ENCODE measurements around the gene UGT1A8. TPM values are rescaled to one million over a fixed set of nuclear protein-coding genes. Genes with fewer than 3 reads are reported as not detected.

Gene UGT1A8
- total and polyA plus RNA-seq, 9 of the 15 experiments (the other 6 are each of a cell fraction or from before 2014, with no cell fraction given) = 0.04 TPM; not detected in 8

- no peak overlapping the region for H2AFZ ChIP-seq (ENCODE audit: low read depth, low read length)
- H3K4me1 ChIP-seq (replicated peaks in 1 of 2; ENCODE audit: control insufficient read depth in 2 of 2, insufficient read depth in 2 of 2, low read length in 2 of 2) = no peaks in the 10 kb centered on the region
- no peaks in the 10 kb centered on the region for H3K9me1 ChIP-seq (ENCODE audit: control insufficient read depth, insufficient read depth, low read length)
- no peaks in the 10 kb centered on the region for H3K36me3 ChIP-seq (ENCODE audit: control insufficient read depth, insufficient read depth, low read length)
- no peaks in the 10 kb centered on the region for H3K79me2 ChIP-seq (ENCODE audit: control insufficient read depth, insufficient read depth, low read length)
- peaks cover 0 to 4% of the 10 kb centered on the region in 2 experiments; a peak in 1 of 5 replicates for H3K27me3 ChIP-seq (ENCODE audit: control insufficient read depth in 2 of 2, insufficient read depth in 2 of 2, low read length in 2 of 2)
- POLR2A ChIA-PET = no interaction called here
- no peak overlapping the region for H3K4me2 ChIP-seq (ENCODE audit: insufficient read depth, low read length)
- no peaks in the 10 kb centered on the region for H3K9me3 ChIP-seq (replicated peaks; ENCODE audit: control insufficient read depth, insufficient read depth, low read depth, low read length)
- H3K27ac ChIP-seq (ENCODE audit: extremely low read depth, low read depth, low read length) = no peak overlapping the region
- ATAC-seq = no peak
- CTCF ChIA-PET (ENCODE audit: low intra/inter-chr PET ratio) = no interaction called here
- no peak for FAIRE-seq
- BruUV-seq (replicated peaks) = no TSS peak
- H4K20me1 ChIP-seq (replicated peaks; ENCODE audit: control insufficient read depth, insufficient read depth, low read length) = no peaks in the 10 kb centered on the region
- intact Hi-C loops (cut with micrococcal nuclease) (no loop called here), in situ Hi-C loops (cut with MboI) (no loop called here)
- no peak overlapping the region for H3K4me3 ChIP-seq
- no peak for TF ChIP-seq MXI1 (IDR thresholded peaks at IDR 0.05; ENCODE audit: low read depth, low read length)
- TF ChIP-seq RBM14 (IDR thresholded peaks at IDR 0.05; ENCODE audit: borderline replicate concordance, insufficient read depth, low read depth, low read length) = no peak
- TF ChIP-seq PURB (CRISPR knock-in tag; IDR thresholded peaks at IDR 0.05; ENCODE audit: low read depth) = no peak
- no peak for TF ChIP-seq MAZ (CRISPR knock-in tag; conservative IDR thresholded peaks at IDR 0.05 in 1 of 2, IDR thresholded peaks at IDR 0.05 in 1 of 2)
- TF ChIP-seq ZNF707 (CRISPR knock-in tag; conservative IDR thresholded peaks at IDR 0.05) = no peak
- no peak for TF ChIP-seq NBN (IDR thresholded peaks at IDR 0.05; ENCODE audit: low read depth)
- no peak for TF ChIP-seq ESRRA (IDR thresholded peaks at IDR 0.05; ENCODE audit: borderline replicate concordance, low read depth)
- TF ChIP-seq JUN (IDR thresholded peaks at IDR 0.05; ENCODE audit: borderline replicate concordance, low read depth, low read length) = no peak
- TF ChIP-seq JUN (CRISPR knock-in tag; IDR thresholded peaks at IDR 0.05; ENCODE audit: borderline replicate concordance) = no peak
- no peak for TF ChIP-seq ZNF436 (CRISPR knock-in tag; IDR thresholded peaks at IDR 0.05)
- DNase-seq (ENCODE audit: extremely low read depth in 1 of 4, low spot score in 3 of 4) = no peak
- H3K9ac ChIP-seq (ENCODE audit: insufficient read depth in 1 of 2, low read depth in 2 of 2, low read length in 2 of 2) = no peak overlapping the region
- 14% methylated on average over 4 of the region's 4 CpGs for WGBS (ENCODE audit: insufficient coverage, low coverage, missing lambda C conversion rate)
Observed at GRCh38 chr2:233705911-233706506, 88.6 kb downstream of the UGT1A8 start.
